CD14-positive monocyte (primary cell): ENCODE results near the gene TRABD2B. TPM values are rescaled to one million over a fixed set of nuclear protein-coding genes. Genes with fewer than 3 reads are reported as not detected.

Experiments
- DNase-seq, 3 donors: peaks; one replicate each; pipeline ENCODE4 v3.0.0-alpha.2; 2011 to 2022
- H2AFZ ChIP-seq: 2 replicates; pipeline ENCODE4 v1.6.0; 2012; ENCODE audit warnings: mild to moderate bottlenecking, low read depth, low read length, inconsistent platforms; ENCODE audit not compliant: insufficient read depth, poor library complexity, severe bottlenecking
- H3K27ac ChIP-seq, 2 donors: 1 replicate in 1 of 2; 2 replicates in 1 of 2; pipeline ENCODE4 v1.5.1; 2012 to 2013; ENCODE audit warnings: low read length in 2 of 2, control low read depth in 1 of 2, inconsistent platforms in 1 of 2, low read depth in 1 of 2, mild to moderate bottlenecking in 1 of 2
- H3K27me3 ChIP-seq, 2 donors: one replicate each; pipeline versions ENCODE4 v1.6.0 to v1.6.1; 2011 to 2013; ENCODE audit warnings: low read length in 2 of 2; ENCODE audit not compliant: control insufficient read depth in 2 of 2, insufficient read depth in 2 of 2
- H3K36me3 ChIP-seq, 2 donors: replicated peaks in 1 of 2; 1 replicate in 1 of 2; 2 replicates in 1 of 2; pipeline versions ENCODE4 v1.5.1 to v1.6.1; 2012 to 2013; ENCODE audit warnings: low read length in 2 of 2, control low read depth in 1 of 2, inconsistent platforms in 1 of 2, mild to moderate bottlenecking in 1 of 2; ENCODE audit not compliant: insufficient read depth in 2 of 2, control insufficient read depth in 1 of 2
- H3K4me1 ChIP-seq, 2 donors: 1 replicate in 1 of 2; 2 replicates in 1 of 2; pipeline versions ENCODE4 v1.5.1 to v1.6.1; 2012 to 2013; ENCODE audit warnings: low read length in 2 of 2, control low read depth in 1 of 2, inconsistent platforms in 1 of 2, mild to moderate bottlenecking in 1 of 2, moderate library complexity in 1 of 2; ENCODE audit not compliant: insufficient read depth in 2 of 2, control insufficient read depth in 1 of 2
- H3K4me2 ChIP-seq: replicated peaks from 2 replicates; pipeline ENCODE3; 2012; ENCODE audit warnings: low read length, moderate library complexity, mild to moderate bottlenecking; ENCODE audit not compliant: poor library complexity, severe bottlenecking; ENCODE audit errors: extremely low read depth
- H3K4me3 ChIP-seq, 3 experiments: fragments of 200-600 bp in 1 of 3; sonication (generic) in 1 of 3; replicated peaks in 1 of 3; 1 replicate in 2 of 3; 2 replicates in 1 of 3; pipeline ENCODE4 v1.5.1; 2011 to 2013; ENCODE audit warnings: low read length in 3 of 3, mild to moderate bottlenecking in 3 of 3, control low read depth in 2 of 3, low read depth in 2 of 3, inconsistent platforms in 1 of 3, moderate library complexity in 1 of 3
- H3K79me2 ChIP-seq: 2 replicates; pipeline ENCODE4 v1.6.0; 2012; ENCODE audit warnings: mild to moderate bottlenecking, control low read depth, inconsistent platforms, low read length, moderate library complexity; ENCODE audit not compliant: insufficient read depth
- H3K9ac ChIP-seq: 2 replicates; pipeline ENCODE4 v1.6.0; 2017; ENCODE audit warnings: low read length, mild to moderate bottlenecking; ENCODE audit not compliant: insufficient read depth, poor library complexity, severe bottlenecking
- H3K9me3 ChIP-seq, 2 donors: replicated peaks in 1 of 2; 1 replicate in 1 of 2; 2 replicates in 1 of 2; pipeline versions ENCODE4 v1.5.1 to v1.6.1; 2012 to 2013; ENCODE audit warnings: low read length in 2 of 2, control low read depth in 1 of 2; ENCODE audit not compliant: control insufficient read depth in 1 of 2, insufficient read depth in 1 of 2
- H4K20me1 ChIP-seq: 2 replicates; pipeline ENCODE4 v1.6.0; 2012; ENCODE audit warnings: mild to moderate bottlenecking, low read length, control low read depth, moderate library complexity; ENCODE audit not compliant: insufficient read depth
- H3K27ac Mint-ChIP-seq, 7 donors: one replicate each; pipeline ENCODE4 v1.8.0; 2020; ENCODE audit warnings: mild to moderate bottlenecking in 7 of 7, mixed read lengths in 7 of 7, moderate library complexity in 6 of 7, inconsistent platforms in 2 of 7
- H3K27me3 Mint-ChIP-seq, 3 donors: one replicate each; pipeline ENCODE4 v1.8.0; 2021 to 2022; ENCODE audit warnings: low read depth in 3 of 3, mild to moderate bottlenecking in 3 of 3, mixed read lengths in 3 of 3, moderate library complexity in 3 of 3, inconsistent platforms in 1 of 3
- H3K36me3 Mint-ChIP-seq, 2 donors: one replicate each; pipeline ENCODE4 v1.8.0; 2020; ENCODE audit warnings: mixed read lengths in 2 of 2, inconsistent platforms in 1 of 2, mild to moderate bottlenecking in 1 of 2
- H3K4me1 Mint-ChIP-seq: one replicate; pipeline ENCODE4 v1.8.0; 2020; ENCODE audit warnings: mild to moderate bottlenecking, mixed read lengths
- H3K4me3 Mint-ChIP-seq, 2 donors: one replicate each; pipeline ENCODE4 v1.8.0; 2020; ENCODE audit warnings: mild to moderate bottlenecking in 2 of 2, mixed read lengths in 2 of 2, moderate library complexity in 1 of 2
- H3K9me3 Mint-ChIP-seq, 7 donors: one replicate each; pipeline ENCODE4 v1.8.0; 2020 to 2022; ENCODE audit warnings: mixed read lengths in 7 of 7, mild to moderate bottlenecking in 6 of 7, moderate library complexity in 6 of 7, inconsistent platforms in 2 of 7
- WGBS: methylation state at CpG from one replicate; pipeline ENCODE4 v1.1.5; 2013; ENCODE audit warnings: missing lambda C conversion rate; ENCODE audit not compliant: insufficient coverage; 5-methylcytosine and 5-hydroxymethylcytosine counted together
- intact Hi-C, 2 donors: fragments of 100-400 bp; cut with micrococcal nuclease; formaldehyde crosslinking; loops; one replicate each; pipeline versions ENCODE4 v1.15.0 to v1.15.1; 2023
- polyA plus RNA-seq, 3 donors: library from polyadenylated mRNA; depleted of rRNA in 1 of 3; unstranded in 2 of 3; stranded (reverse) in 1 of 3; fragments of 300-500 nt in 2 of 3; fragments of >200 nt in 1 of 3; fragmentation: Illumina TruSeq in 2 of 3; gene quantifications; 1 replicate in 2 of 3; 2 replicates in 1 of 3; pipeline ENCODE4 v1.2.3, GENCODE V29; 2012 to 2021
- TF ChIP-seq, protein P1 (sequence below): fragments of 200-600 bp; IDR thresholded peaks from one replicate; pipeline ENCODE4 v1.8.0; 2022; ENCODE audit warnings: antibody characterized with exemption, mild to moderate bottlenecking

TRABD2B gene
- polyA plus RNA-seq, 3 donors: not detected

DNA sequence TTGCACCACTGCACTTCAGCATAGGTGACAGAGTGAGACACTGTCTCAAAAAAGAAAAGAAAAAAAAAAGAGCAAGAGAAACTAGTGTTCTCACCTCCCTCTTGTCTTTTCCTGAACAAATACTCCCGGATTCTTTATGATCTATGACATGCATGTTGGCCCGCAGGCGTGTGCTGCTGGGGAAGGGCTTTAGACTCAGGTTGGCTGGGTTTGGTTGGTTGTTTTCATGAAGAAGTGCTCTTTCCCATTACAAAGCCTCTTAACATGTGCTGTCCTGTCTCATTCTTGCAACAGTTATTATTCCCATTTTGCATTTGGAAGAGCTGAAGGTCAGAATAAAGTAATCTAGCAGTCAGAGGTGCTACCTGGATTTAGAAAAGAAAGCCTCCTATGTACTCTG lies 79.5 kb downstream of the TRABD2B start:
- H3K9me3 Mint-ChIP-seq: peaks cover 0 to 3% (median 0%) of the 10 kb centered on the region in 7 donors
- no CpG with 5 or more reads among the region's 3 CpGs for WGBS

DNA sequence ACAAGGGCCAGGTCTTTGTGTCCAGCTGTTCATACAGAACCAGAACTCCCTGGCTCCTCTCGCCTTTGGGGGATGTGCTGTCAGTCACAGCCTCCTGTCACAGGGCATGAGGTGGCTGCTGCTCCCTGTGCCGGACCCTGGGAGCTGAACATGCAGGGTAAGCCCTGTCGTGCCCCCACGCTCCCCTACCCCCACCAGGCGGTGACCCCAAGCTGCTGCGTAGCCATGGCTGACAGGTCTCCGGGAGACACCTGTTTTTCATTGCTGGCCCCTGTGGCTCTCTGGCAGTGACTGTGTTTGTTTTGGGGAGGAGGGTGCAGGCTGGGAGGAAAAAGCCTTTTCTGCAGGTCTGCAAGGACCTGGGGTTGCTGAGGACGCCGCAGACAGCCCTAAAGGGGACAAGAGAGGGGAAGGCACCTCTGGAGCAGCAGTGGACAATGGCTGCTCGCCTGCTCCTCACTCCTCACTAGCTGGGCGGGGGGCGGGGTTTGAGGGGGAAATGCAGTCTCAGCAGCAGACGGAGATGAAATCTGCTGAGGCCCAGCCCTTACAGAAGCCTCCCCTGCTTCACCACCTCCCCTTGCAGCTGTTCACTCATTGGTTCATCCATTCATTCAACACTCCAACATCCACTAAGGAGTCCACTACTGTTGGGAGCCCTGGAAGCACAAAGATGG lies 81.4 kb downstream of the TRABD2B start:
- H3K9me3 Mint-ChIP-seq: peaks cover 0 to 3% (median 0%) of the 10 kb centered on the region in 7 donors
- TF ChIP-seq, protein P1, sequence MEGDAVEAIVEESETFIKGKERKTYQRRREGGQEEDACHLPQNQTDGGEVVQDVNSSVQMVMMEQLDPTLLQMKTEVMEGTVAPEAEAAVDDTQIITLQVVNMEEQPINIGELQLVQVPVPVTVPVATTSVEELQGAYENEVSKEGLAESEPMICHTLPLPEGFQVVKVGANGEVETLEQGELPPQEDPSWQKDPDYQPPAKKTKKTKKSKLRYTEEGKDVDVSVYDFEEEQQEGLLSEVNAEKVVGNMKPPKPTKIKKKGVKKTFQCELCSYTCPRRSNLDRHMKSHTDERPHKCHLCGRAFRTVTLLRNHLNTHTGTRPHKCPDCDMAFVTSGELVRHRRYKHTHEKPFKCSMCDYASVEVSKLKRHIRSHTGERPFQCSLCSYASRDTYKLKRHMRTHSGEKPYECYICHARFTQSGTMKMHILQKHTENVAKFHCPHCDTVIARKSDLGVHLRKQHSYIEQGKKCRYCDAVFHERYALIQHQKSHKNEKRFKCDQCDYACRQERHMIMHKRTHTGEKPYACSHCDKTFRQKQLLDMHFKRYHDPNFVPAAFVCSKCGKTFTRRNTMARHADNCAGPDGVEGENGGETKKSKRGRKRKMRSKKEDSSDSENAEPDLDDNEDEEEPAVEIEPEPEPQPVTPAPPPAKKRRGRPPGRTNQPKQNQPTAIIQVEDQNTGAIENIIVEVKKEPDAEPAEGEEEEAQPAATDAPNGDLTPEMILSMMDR: no peak
- no peak overlapping the region for H2AFZ ChIP-seq
- no peak overlapping the region for H3K27ac ChIP-seq
- no peaks in the 10 kb centered on the region for H3K4me1 ChIP-seq
- peaks cover 0 to 5% (median 5%) of the 10 kb centered on the region in 3 donors for H3K27me3 Mint-ChIP-seq
- H3K27me3 ChIP-seq: no peaks in the 10 kb centered on the region
- H3K79me2 ChIP-seq: no peaks in the 10 kb centered on the region
- no peaks in the 10 kb centered on the region for H4K20me1 ChIP-seq
- intact Hi-C loops: no loop called here
- H3K36me3 ChIP-seq: no peaks in the 10 kb centered on the region
- no peaks in the 10 kb centered on the region for H3K9me3 ChIP-seq
- H3K9ac ChIP-seq: no peak overlapping the region
- no peaks in the 10 kb centered on the region for H3K36me3 Mint-ChIP-seq
- DNase-seq: no peak
- 64% methylated on average over 8 of the region's 13 CpGs for WGBS
- H3K4me3 ChIP-seq: no peak overlapping the region
- no peak overlapping the region for H3K27ac Mint-ChIP-seq
- no peak overlapping the region for H3K4me3 Mint-ChIP-seq
- H3K4me1 Mint-ChIP-seq: no peaks in the 10 kb centered on the region
- H3K4me2 ChIP-seq: no peak overlapping the region

More for the DNA sequence above, 79.5 kb downstream of the TRABD2B start:
- no peaks in the 10 kb centered on the region for H3K79me2 ChIP-seq
- TF ChIP-seq, protein P1: no peak
- Mint-ChIP-seq H3K27me3 (peaks cover 2 to 5% (median 2%) of the 10 kb centered on the region in 3 donors), H3K36me3 (no peaks in the 10 kb centered on the region), H3K4me1 (no peaks in the 10 kb centered on the region), H3K27ac (no peak overlapping the region), H3K4me3 (no peak overlapping the region)
- H3K27me3 ChIP-seq: peaks cover 0 to under 1% of the 10 kb centered on the region in 2 donors
- intact Hi-C loops: no loop called here
- H3K9me3 ChIP-seq: no peaks in the 10 kb centered on the region
- no peak overlapping the region for H3K4me2 ChIP-seq
- no peak overlapping the region for H3K9ac ChIP-seq
- H3K4me1 ChIP-seq: no peaks in the 10 kb centered on the region
- no peak overlapping the region for H3K27ac ChIP-seq
- no peaks in the 10 kb centered on the region for H3K36me3 ChIP-seq
- DNase-seq: no peak
- H2AFZ ChIP-seq: no peak overlapping the region
- H4K20me1 ChIP-seq: no peaks in the 10 kb centered on the region
- no peak overlapping the region for H3K4me3 ChIP-seq
